ENCODE results near the gene DLGAP4. TPM values are rescaled to one million over a fixed set of nuclear protein-coding genes. Genes with fewer than 3 reads are reported as not detected.

The DLGAP4 gene, protein sequence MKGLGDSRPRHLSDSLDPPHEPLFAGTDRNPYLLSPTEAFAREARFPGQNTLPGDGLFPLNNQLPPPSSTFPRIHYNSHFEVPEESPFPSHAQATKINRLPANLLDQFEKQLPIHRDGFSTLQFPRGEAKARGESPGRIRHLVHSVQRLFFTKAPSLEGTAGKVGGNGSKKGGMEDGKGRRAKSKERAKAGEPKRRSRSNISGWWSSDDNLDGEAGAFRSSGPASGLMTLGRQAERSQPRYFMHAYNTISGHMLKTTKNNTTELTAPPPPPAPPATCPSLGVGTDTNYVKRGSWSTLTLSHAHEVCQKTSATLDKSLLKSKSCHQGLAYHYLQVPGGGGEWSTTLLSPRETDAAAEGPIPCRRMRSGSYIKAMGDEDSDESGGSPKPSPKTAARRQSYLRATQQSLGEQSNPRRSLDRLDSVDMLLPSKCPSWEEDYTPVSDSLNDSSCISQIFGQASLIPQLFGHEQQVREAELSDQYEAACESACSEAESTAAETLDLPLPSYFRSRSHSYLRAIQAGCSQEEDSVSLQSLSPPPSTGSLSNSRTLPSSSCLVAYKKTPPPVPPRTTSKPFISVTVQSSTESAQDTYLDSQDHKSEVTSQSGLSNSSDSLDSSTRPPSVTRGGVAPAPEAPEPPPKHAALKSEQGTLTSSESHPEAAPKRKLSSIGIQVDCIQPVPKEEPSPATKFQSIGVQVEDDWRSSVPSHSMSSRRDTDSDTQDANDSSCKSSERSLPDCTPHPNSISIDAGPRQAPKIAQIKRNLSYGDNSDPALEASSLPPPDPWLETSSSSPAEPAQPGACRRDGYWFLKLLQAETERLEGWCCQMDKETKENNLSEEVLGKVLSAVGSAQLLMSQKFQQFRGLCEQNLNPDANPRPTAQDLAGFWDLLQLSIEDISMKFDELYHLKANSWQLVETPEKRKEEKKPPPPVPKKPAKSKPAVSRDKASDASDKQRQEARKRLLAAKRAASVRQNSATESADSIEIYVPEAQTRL
- total RNA-seq (2014; rRNA removed; shearing (Covaris generic)) = 12.9 and 17.2 TPM in 2 replicates

DNA sequence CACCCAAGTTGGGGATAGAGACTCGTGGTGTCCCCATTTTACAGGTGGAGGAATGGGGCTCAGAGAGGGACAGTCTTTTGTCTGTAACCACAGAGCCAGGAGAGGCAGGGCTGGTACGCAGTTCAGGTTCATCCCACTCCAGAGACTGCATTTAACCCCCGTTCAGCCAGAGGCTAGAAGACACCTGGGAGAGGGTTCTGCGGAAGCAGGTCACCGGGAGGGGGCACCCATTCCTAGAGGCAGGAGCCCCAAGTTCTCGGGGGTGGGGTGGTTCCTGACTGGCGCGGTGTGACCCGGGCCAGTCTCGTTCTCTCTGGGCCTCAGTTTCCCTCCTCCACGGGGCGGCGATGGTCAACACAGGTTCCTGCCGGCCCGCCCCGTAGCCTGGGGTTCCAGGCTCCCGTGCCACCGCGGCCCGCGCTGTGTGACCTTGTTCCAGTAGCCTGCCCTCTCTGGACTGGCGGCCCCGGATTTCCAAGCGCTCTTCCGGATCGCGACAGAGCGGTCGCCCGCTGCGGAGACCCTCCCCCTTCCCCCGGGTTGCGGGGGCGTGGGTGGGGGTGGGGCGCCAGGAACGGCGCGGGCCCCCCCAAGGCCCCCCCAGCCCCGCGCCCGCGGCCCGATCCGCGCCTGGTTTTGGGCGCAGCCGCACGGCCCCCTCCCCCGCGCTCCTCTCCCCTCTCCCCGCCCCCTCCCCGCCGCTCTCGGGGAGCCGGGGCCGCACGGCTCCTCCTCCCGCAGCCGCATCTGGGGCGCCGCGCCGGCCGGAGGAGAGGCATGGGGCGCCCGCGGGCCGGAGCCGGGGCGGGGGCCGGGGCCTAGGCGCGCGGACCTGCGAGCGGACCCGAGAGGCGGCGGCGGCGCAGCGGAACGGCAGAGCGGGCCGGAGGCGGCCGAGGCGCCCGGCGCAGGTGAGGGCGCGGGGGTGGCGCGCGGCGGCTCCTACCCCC is at the start of gene DLGAP4:
Gene DLGAP4 (plus strand): TSS at position 738 of the 950 bp plus-strand sequence. CDS start 125,379 bp downstream, outside the sequence.
- DNase-seq (ENCODE audit: low read depth) = no peak

DNA sequence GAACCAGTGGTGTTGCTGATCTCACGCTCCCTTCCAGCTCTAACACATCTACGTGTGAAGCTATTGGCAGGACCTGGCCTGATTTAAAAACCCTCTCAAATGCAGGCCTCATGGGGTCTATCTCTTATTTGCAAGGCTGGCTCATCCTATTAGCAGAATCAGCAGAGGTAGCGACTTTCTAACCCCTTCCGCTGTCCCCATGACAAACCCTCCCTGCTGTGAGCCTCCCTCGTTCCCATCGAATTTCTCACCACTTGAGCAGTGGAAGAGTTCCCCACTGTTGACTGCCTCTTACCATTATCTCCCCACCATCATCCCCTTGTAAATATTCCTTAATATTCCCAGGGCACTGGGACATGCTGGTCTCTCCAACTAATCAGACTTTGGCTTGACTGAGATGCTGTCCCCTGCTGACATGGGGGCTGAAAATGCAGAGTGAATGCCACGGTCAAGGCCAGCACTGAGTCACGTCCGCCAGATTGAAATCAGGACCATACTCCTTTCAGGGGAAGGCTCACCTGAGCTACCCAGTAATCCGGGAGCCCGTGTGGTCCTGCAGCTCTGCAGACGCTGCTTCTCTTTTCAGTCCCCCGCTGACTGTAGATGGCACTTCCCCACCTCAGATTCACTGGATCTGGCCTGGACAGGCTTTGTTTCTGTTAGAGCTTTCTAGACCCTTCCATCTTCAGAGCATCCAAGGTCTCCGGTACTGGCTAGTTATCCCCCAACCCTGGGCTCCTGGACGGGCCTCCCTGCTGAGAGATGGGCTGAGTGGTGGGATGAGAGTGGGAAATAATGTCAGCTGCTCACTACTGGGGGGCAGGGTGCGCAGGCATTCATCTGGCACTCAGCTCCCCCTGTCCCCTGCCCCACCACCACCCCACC is 46.7 kb upstream of the DLGAP4 start:
- no peak for DNase-seq (ENCODE audit: low read depth)

DNA sequence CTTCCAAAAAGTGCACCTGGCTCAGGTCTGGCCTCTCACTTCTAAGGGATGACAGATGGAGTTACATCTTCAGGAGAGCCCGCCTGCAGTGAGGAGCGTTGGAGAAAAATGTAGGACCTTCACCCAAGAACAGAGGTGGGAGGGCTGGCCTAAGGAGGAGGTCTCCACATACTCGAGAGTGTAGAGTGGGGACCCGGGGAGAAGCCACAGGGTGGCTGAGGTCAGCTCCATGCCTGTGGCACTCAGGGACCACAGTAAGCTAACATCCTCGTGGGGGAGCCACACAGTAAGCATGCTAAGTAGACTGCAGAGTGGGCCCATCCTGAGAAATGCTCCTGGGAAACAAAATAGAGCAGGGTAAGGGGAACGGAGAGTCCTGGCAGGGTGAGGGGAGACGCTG is 45.8 kb upstream of the DLGAP4 start:
- no peak for DNase-seq (ENCODE audit: low read depth)

DNA sequence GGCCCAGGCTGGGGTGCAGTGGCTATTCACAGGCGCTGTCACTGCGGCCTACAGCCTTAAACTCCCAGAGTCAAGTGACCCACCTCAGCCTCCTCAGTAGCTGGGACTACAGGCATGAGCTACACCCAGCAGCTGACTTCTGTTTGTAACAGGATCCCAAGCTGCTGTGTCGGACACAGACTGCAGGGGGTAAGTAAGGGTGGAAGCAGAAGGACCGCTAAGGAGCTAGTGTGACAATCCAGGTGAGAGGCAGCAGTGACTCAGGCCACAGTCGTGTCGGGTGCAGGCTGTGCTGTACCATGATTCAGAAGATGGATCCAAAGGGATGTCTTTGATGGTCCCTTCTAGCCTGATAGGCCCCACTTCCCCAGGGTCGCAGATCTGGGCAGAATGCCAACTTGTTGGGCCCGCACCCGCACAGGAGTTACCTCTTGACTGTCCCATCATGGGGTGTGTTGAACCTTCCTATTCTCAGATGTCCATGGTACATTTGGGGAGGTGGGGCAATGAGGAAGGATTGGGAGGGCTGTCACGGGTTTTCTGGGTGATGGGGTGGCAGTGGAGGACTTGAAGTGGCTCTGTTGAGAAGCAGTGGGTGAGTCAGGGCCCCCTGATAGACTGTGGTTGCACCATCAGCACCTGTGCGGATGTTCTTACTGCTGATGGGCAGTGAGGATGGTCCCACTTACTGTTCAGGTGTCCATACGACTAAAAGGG is 44.6 kb upstream of the DLGAP4 start:
- peak; percentile 15 for DNase-seq (ENCODE audit: low read depth)

DNA sequence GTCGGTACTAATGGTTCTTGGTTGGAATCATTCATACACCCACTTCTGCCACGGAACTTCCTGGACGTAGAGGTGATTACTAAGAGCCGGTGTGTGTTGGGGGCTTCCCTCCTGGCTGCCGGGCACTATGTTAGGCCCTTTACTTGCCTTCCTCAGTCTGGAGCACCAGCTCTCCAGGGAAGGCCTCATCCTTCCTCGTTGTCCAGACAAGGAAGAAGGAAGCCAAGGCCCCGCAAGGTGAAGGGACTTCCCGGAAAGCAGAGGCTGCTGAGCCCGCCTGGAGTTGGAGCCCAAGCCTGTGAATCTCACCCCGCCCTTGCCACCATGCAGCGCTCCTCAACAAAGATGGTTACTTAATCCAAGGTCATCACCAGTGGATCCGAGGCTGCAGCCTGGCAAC is 43.7 kb upstream of the DLGAP4 start:
- no peak for DNase-seq (ENCODE audit: low read depth)

DNA sequence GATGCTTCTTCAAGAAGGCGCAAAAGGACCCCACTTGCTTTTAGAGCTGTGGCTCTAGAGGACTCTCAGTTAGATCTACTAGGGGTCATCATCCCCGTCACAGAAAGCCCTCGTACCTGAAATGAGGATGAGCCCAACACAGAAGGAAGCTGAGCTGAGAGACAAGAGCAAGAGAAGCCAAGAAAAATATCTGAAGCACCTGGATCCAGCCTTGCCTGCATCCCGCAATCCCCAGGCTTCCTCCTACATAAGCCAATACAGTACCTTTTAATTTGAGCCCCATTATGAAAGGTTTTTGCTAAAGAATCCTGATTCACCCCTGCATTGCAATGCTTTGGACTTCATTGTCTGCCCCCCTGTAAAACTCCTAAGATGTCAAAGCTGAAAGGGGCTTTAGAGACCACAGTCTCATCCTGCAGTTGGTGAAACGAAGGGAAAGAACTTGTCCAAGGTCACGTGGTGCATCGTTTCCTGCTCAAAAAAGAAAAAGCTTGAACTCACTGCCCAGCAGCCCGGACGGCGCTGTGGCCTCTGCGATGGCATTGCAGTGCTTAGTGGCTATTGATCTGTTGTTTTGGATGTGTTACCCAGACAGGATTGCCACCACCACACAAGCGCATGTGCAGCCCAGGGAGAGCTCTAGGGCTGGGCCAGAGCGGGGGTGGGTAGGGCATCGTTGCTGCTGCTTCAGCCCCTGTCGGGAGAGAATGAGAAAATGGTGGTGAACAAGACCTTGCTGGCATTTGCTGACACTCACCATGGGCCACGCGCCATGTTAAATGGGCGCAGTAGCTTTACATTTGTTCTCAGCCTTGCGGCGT is 41.5 kb upstream of the DLGAP4 start:
- DNase-seq (ENCODE audit: low read depth) = no peak

DNA sequence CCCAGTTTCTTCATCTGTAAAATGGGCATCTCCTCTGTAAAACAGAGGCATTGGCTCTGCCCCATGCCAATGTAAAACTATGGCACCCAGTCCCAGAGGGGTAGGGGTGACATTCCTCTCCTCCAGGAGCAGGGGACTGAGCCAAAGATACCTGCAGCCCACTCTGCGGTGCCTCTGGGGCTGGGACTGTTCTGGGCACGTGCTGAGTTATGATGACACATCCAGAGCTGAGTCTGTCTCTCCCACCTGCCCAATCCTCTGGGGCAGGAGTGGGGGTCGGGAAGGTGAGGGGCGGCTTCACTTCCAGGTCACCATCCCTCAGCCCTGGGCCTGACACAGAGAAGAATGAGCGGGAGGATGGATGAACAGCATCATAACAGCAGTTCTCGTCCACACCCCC is 40.0 kb upstream of the DLGAP4 start:
- DNase-seq (ENCODE audit: low read depth) = no peak

DNA sequence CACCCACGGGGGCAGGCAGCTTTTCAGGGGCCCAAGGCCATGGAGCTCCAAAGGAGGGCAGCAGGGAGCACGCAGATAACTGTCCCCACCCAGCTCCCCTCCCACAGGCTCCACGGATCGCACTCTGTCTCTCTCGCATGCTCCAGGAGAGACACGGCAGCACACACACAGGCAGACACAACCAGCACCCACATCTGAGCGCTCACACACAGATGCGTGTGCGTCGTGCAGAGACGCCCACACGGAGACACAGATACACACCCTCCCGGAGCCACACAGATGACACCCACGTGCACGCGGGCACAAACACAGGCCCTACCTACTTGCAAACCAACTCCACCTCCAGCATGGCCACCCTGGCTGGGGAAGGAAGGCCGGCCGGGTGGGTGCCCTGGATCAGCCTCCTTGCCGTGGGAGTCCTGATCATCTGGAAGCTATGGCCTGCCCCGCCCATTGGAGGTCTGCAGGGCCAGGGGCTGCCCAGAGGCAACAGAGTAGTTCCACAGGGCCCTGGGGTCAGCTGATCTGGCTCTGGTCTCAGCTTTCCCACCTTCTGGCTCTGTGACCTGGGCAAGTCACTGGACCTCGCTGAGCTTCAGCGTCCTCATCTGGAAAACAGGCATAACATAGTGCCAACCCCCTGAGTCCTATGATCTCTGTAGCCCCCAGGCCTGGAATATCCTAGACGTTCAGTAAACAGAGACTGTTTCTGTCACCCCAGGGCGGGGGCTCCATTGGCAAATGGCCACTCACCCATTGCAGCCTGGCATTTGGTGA is 38.3 kb upstream of the DLGAP4 start:
- DNase-seq (ENCODE audit: low read depth) = no peak

DNA sequence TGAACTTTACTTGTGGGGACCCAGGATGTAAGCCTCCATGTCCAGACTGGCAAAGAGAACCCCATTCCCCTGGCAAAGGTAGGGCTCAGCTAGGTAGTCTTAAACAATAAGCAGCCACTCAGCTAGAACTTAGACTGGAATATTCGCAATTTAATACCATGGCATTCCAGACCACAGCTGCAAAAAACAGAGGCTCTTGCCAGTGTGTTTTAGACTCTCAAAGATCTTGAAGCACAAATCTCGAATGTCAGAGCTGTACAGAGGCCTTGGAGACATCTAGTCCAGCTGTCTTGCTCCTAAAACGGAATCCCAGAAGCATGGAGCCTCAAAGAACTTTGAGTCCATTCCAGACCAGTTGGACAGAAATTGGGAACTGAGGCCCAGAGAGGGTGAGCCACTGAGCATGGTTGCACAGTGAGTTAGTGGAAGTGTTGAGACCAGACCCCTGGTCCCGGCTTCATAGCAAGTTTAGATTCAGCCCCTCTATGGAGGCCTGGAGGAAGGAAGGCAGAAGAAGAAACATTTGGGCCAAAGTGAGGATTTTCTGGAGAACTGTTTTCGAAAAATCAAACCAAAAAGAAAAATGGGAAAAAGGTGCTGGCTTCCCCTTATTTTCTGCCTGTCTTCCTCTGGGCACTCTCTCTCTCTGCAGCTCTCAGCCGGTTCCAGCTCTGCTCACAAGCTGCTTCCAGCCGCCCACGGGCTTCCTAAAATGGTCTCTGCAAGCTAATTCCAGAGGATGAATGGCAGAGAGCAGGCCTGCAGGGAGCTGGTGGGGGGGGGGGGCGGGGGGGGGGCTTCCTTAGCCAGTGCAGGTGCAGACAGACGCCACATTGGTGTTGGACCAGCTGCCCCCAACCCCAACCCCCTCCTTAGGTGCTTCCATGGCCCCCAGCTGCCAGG is 37.4 kb upstream of the DLGAP4 start:
- no peak for DNase-seq (ENCODE audit: low read depth)

DNA sequence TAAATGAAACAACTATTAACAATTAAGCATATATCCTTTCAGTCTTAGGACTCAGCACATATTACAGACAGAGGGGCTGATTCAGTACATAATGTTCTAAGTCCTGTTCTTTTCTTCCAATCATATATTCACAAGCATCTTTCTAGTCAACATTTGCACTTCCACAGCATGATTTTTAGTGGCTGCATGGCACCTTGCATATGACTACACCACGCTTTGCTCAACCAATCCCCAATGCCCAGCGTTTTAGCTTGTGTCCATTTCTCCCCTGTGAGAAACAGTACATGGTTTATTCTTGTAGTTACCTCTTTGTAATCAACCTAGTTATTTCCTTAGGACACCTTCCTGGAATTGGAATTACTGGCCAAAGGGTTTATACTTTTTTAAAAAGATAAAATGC is 36.6 kb upstream of the DLGAP4 start:
- DNase-seq (ENCODE audit: low read depth) = no peak

DNA sequence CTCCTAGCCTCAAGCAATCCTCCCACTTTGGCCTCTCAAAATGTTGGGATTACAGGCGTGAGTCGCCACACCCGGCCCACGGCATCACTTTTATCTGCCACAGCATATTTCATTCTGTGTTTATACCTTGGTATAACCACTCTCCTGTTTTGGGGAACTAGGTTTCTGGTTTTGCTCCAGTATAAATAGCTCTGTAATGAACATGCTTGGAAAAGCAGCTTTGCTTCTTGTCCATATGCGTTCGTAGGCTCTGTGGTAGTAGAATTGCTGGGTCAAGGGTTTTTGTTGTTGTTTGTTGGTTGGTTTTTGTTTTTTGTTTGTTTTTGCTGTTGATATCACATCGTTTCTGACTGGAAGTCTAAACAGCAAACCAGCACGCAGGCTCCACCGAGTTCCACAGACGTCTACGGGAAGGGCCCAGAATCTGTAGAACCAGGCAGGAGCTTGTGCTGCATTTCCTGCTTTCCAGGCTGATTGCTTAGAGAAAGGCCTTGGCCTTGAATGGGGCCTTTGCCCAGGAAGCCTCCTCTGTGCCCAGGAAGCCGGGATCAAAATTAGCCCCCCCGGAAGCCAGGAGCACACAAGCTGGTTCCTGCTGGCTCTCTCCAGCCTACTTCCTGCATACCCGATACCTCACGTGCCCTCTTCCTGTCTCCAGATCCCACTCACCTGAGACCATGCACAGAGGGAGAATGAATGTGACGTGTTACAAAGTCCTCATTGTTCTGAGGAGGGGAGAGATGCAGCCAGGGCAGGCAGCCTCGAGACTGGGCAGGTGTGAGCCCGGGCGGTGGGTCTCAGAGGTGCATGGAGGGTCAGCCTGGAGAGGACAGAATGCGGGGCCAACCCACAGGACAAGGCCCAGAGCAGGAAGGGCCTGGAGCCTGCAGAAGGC is 35.1 kb upstream of the DLGAP4 start:
- DNase-seq (ENCODE audit: low read depth) = no peak

DNA sequence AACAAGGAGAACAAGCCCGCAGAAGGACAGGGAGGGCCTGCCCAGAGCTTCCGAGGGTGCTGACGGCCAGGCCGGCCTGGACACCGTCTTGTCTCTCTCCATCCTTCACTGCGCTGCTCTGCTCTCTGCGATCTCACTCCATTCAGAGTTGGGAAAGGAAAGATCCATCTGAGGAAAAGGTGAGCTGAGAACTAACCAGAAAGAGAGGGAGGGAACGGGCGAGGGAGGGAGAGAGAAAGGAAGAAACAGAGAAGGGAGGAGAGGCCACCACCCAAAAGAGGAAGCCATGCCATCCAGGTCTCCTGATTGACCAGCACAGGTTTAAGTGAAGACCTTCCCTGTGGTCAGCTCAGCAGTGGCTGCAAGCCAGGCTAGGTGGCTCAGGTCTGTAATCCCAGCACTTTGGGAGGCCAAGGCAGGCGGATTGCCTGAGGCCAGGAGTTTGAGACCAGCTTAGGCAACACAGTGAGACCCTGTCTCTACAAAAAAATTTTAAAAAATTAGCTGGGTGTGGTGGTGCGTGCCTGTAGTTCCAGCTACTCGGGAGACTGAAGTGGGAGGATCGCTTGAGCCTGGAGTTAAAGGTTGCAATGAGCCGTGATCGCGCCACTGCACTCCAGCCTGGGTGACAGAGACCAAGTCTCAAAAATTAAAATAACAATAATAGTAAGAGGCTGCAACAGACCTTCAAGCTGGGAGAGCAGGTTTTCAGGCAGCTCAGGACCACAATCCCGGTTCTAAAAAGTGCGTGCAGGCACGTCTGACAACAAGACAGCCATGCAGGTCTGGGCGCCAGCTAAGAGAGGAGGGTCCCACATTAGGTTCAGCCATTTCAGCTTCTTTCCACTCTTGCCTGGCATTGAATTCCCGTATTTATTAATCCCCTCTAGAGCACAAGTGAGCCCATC is 34.2 kb upstream of the DLGAP4 start:
- no peak for DNase-seq (ENCODE audit: low read depth)

DNA sequence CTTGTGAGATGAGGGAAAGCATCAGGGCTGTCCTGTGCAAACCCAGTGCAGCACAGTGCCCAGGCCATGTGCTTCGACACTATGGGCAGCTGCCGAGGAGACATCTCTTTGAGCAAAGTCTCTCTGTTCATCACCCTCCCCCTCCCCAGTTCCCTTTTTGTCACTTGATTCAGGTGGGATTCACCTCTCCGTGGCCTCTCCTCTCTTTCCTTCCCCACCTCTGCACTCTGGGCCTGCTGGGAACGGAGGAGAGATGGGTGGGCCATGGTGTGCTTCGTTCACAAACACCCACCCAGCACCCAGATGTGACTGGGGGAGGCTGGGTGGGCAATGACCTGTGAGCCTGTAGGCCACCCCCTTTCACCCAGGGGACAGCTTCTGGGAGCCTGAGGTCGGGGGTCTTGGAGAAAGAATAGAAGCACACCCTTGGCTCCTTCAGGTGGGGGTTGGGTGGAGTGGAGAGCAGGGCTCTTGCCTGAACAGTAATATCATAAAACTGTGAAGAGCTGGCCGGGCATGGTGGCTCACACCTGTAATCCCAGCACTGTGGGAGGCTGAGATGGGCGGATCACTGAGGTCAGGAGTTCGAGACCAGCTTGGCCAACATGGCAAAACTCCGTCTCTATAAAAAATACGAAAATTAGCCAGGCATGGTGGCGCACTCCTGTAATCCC is 33.5 kb upstream of the DLGAP4 start:
- no peak for DNase-seq (ENCODE audit: low read depth)
